A549 (cell line): ENCODE measurements around the gene MYOC.

ENCODE experiments used
- POLR2A ChIP-seq: IDR thresholded peaks from 2 replicates; pipeline ENCODE4 v1.6.1; 2012; ENCODE audit warnings: mild to moderate bottlenecking, low read length
- RARB ChIP-seq: fragments of 250-450 bp; sonication (Bioruptor Pico); IDR thresholded peaks from 2 replicates; pipeline ENCODE4 v1.8.0; 2021; ENCODE audit warnings: mild to moderate bottlenecking, moderate library complexity
- REST ChIP-seq: fragments of 200-600 bp; sonication (generic); IDR thresholded peaks from 2 replicates; pipeline ENCODE4 v1.6.1; 2016; ENCODE audit warnings: antibody characterized with exemption, mild to moderate bottlenecking, moderate library complexity
- SMC3 ChIP-seq: fragments of >200 bp; sonication (Bioruptor Twin); formaldehyde crosslinking; IDR thresholded peaks from 3 replicates; pipeline ENCODE4 v1.6.1; 2018; ENCODE audit warnings: inconsistent platforms

GRCh38 chr1:171640225-171640624 lies 12.3 kb downstream of the MYOC start:
- TF ChIP-seq REST (no peak), POLR2A (no peak), RARB (no peak), SMC3 (no peak)
